Frontal cortex (tissue), 4 donors: ENCODE measurements around the gene PPFIA4. TPM values are rescaled to one million over a fixed set of nuclear protein-coding genes. Genes with fewer than 3 reads are reported as not detected.
"Not testable (repeated sequence)": the region's sequence is repeated elsewhere in the genome, so short reads cannot be mapped to it uniquely, and the experiment has no call there.

ENCODE experiments used
- DNase-seq, 2 donors: peaks; one replicate each; pipeline ENCODE4 v3.0.0; 2012; ENCODE audit warnings: low spot score in 2 of 2
- FAIRE-seq: peaks from 2 replicates; lab custom pipeline; 2012; peaks lifted over from hg19 to GRCh38; lab: Jason Lieb, UNC
- total RNA-seq: library from RNA; depleted of rRNA; stranded (reverse); fragments of >200 nt; gene quantifications from one replicate; pipeline ENCODE4 v1.2.3, GENCODE V29; 2014
- donor health status: control.
- donor health status: control.
- donor health status: control.

The PPFIA4 gene
- total RNA-seq, 1 donor from 2014 or later, result 12.6 TPM

DNA sequence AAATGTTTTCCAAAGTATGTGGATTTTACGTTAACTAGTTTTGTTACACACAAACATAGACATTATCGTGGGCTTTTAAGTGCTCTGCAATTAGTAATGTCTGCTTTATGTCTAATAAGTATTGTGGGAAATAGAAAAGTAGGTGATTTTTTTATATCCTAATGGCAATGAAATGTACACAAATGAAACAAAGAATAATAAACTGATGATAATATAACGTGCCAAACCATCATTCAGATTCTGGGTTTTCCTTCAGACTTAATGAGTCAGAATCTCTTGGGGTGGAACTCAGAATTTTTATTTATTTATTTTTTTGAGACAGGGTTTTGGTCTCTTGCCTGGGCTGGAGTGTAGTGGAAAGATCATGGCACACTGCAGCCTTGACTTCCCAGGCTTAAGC lies 17.1 kb upstream of the PPFIA4 start:
- DNase-seq, result no peak
- no peak for FAIRE-seq

DNA sequence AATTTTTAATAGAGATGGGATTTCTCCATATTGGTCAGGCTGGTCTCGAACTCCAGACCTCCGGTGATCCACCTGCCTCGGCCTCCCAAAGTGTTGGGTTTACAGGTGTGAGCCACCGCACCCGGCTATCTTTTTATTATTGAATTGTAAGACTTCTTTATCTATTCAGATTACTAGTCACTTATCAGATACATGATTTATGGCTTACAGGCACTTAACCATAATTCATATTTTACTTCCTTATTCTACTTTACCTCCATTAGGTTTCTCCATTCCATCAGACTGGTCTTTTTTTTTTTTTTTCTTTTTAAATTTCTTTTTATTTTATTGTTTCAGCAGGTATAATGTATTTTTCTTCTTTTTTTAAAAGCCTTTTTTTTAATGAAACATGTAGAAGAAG lies 14.7 kb upstream of the PPFIA4 start:
- no peak for DNase-seq
- FAIRE-seq, result no peak

- DNase-seq, result no peak
- FAIRE-seq, result no peak
Observed at GRCh38 chr1:203017061-203017460, 9.2 kb upstream of the PPFIA4 start.

DNA sequence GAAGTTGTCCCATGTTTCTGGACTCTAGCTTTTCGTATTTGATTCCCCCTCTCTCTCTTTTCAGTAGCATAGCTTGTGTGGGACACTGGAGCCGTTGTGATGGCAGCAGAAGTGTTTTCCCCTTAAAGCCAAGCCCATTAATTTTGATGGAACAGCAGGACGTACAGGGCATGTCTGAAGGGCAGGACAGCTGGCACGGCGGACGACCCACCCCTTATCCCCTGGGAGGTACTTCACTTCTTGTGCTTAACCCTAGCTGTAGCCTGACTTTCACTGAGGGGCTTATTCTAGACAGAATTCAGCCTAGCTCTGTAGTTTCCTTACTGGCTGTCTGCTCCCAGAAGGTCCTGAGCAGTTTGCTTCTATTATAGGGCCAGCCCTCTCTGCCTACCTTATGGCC lies 8.6 kb upstream of the PPFIA4 start:
- DNase-seq, result no peak
- FAIRE-seq, result no peak

GRCh38 chr1:203022855-203023254 lies 3.4 kb upstream of the PPFIA4 start:
- DNase-seq, FAIRE-seq: not testable (repeated sequence)

DNA sequence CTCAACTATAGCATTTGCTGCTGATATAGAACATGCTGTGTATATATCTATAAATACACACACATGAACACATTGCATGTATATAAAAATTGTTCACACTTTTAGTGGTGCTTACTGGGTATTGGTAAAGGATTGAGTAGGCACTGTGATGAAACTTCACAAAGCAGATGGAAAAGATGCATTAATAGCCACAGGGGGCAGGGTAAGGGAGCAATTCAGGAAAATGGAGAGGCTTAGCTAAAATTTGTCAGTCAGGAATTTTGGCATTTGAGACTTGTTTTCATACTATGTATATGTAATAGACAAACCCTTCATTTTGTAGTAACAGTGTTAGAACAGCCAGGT lies 633 bp upstream of the PPFIA4 start:
- DNase-seq, result no peak
- no peak for FAIRE-seq

DNA sequence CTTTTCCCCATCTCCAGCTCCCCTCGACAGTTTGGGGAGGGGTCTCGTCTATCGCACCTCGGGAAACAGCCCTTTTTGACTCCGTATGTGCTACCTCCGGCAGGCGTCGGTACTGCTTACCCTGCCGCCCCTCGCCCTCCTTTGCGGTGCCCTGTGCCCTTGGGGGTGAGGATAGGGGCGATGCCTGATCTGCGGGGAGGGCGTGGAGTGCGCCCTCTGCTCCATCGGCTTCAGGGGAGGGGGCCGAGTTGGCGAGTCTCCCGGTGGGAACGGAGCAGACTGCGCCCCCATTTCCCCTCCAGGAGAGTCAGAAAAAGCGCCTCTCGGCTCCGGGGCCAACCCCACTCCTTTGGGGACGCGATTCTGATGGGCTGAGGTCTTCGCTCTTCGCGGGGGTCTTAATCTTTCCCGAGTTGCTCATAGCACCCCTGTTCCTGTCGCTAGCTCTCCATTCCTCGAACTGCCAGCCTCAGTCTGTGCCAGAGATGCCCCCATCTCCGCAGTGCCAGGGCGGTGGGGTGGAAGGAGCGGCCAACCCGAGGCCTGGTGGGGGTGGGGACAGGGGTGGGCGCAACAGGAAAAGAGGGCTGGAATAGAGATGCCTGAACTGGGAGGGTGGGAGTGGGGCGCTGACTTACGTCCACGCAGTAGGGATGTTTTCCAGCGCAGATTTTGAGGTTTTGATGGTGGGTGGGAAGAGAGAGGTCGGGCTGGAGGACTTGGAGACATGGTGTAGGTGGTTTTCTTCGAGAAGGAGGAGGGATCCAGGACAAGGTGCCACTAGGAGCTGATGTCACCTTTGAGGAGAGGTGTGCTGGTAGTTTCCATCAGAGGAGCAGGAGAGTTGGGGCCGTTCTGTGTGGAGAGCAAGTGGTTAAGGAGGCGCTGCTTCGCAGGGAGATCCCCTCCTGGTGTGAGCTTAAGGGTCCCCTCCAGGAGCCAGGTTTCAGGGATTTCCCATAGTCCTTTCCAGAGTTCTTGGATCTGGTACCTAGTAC lies 674 bp downstream of the PPFIA4 start:
- DNase-seq (no peak), FAIRE-seq (no peak)

GRCh38 chr1:203028067-203028783 lies 1.9 kb downstream of the PPFIA4 start:
- DNase-seq (no peak), FAIRE-seq (no peak)

- DNase-seq (no peak), FAIRE-seq (no peak)
Observed at GRCh38 chr1:203028784-203029553, 2.7 kb downstream of the PPFIA4 start.

GRCh38 chr1:203031467-203031866 lies 5.2 kb downstream of the PPFIA4 start:
- FAIRE-seq (no peak), DNase-seq (no peak)

- FAIRE-seq (no peak), DNase-seq (no peak)
Observed at GRCh38 chr1:203033287-203033686, 7.0 kb downstream of the PPFIA4 start.

GRCh38 chr1:203033917-203034316 lies 7.6 kb downstream of the PPFIA4 start:
- FAIRE-seq (no peak), DNase-seq (no peak)

- DNase-seq (no peak), FAIRE-seq (no peak)
Observed at GRCh38 chr1:203034422-203035110, 8.3 kb downstream of the PPFIA4 start.

- DNase-seq (no peak), FAIRE-seq (no peak)
Observed at GRCh38 chr1:203035111-203036000, 9.1 kb downstream of the PPFIA4 start.

DNA sequence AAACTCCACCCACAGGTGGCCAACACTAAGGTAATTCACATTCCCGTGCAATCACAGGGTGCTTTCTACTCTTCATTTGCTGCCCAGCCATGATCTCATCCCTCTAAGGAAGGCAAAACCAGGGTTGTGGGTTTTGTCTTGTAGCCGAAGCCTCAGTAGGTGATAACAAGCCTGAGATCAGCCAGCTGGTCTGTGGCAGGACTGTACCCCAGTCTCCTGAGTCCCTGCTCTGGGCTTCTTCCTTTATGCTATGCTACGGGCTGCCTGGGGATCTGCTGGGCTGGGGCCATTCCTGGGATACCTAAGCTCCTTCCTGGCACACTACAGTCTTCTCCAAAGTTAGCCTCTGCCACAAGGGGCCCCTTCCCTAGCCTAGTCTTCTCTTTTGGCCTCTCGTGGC lies 9.8 kb downstream of the PPFIA4 start:
- FAIRE-seq, result no peak
- DNase-seq, result no peak

GRCh38 chr1:203036537-203036936 lies 10.2 kb downstream of the PPFIA4 start:
- DNase-seq (no peak), FAIRE-seq (no peak)

- no peak for DNase-seq
- no peak for FAIRE-seq
Observed at GRCh38 chr1:203037509-203038190, 11.4 kb downstream of the PPFIA4 start.

GRCh38 chr1:203038217-203038741 lies 12.0 kb downstream of the PPFIA4 start:
- FAIRE-seq (no peak), DNase-seq (no peak)
